Ascending aorta (tissue), 2 donors: ENCODE data around the gene CCDC9B. TPM values are rescaled to one million over a fixed set of nuclear protein-coding genes. Genes with fewer than 3 reads are reported as not detected.

Experiments used
- DNase-seq, 2 donors: peaks; one replicate each; pipeline ENCODE4 v3.0.0-alpha.2; 2019; ENCODE audit warnings: low spot score in 2 of 2
- H3K27ac ChIP-seq, 2 donors: fragments of 200-600 bp; sonication (generic); one replicate each; pipeline ENCODE4 v1.5.1; 2016 to 2017; ENCODE audit warnings: mild to moderate bottlenecking in 1 of 2
- H3K27me3 ChIP-seq: fragments of 200-600 bp; sonication (generic); one replicate; pipeline ENCODE4 v1.5.1; 2017
- H3K36me3 ChIP-seq, 2 donors: fragments of 200-600 bp; sonication (generic); one replicate each; pipeline ENCODE4 v1.5.1; 2016
- H3K4me1 ChIP-seq, 2 donors: fragments of 200-600 bp; sonication (generic); one replicate each; pipeline ENCODE4 v1.5.1; 2016 to 2017; ENCODE audit warnings: mild to moderate bottlenecking in 1 of 2
- H3K4me3 ChIP-seq, 2 donors: fragments of 200-600 bp; sonication (generic); one replicate each; pipeline ENCODE4 v1.5.1; 2016 to 2017; ENCODE audit warnings: mild to moderate bottlenecking in 1 of 2
- H3K9me3 ChIP-seq, 2 donors: fragments of 200-600 bp; sonication (generic); one replicate each; pipeline ENCODE4 v1.5.1; 2016
- CTCF ChIP-seq, 3 experiments: fragments of 200-600 bp in 2 of 3; fragments of 450-650 bp in 1 of 3; sonication (generic) in 2 of 3; IDR thresholded peaks; one replicate each; pipeline ENCODE4 v1.5.1; 2016 to 2019; ENCODE audit warnings: antibody characterized with exemption in 3 of 3, mild to moderate bottlenecking in 1 of 3, moderate library complexity in 1 of 3
- intact Hi-C: fragments of 100-400 bp; cut with DNase I; formaldehyde crosslinking; loops from one replicate; pipeline ENCODE4 v1.15.1; 2023
- total RNA-seq: library from RNA; depleted of rRNA; stranded (reverse); fragments of >200 nt; gene quantifications from one replicate; pipeline ENCODE4 v1.1.0, GENCODE V29; 2016

Gene CCDC9B
- total RNA-seq, 1 donor from 2014 or later: 55.8 TPM

- DNase-seq: no peak
- H3K4me1 ChIP-seq: peaks cover 9 to 11% of the 10 kb centered on the region in 2 donors
- TF ChIP-seq CTCF (IDR thresholded peaks at IDR 0.05): no peak
- intact Hi-C loops: no loop called here
- H3K27me3 ChIP-seq: peaks cover 8% of the 10 kb centered on the region
- H3K4me3 ChIP-seq: no peak overlapping the region
- no peaks in the 10 kb centered on the region for H3K9me3 ChIP-seq
- H3K27ac ChIP-seq: no peak overlapping the region
- no peaks in the 10 kb centered on the region for H3K36me3 ChIP-seq
Measured at GRCh38 chr15:40287505-40287904, 53.2 kb downstream of the CCDC9B start.

- no peak overlapping the region for H3K27ac ChIP-seq
- peaks cover 16% of the 10 kb centered on the region in 2 donors for H3K4me1 ChIP-seq
- DNase-seq: no peak
- no peak overlapping the region for H3K4me3 ChIP-seq
- peaks cover 14% of the 10 kb centered on the region for H3K27me3 ChIP-seq
- no peaks in the 10 kb centered on the region for H3K9me3 ChIP-seq
- intact Hi-C loops: no loop called here
- no peaks in the 10 kb centered on the region for H3K36me3 ChIP-seq
- TF ChIP-seq CTCF (IDR thresholded peaks at IDR 0.05): no peak
Measured at GRCh38 chr15:40286794-40287193, 53.9 kb downstream of the CCDC9B start.

GRCh38 chr15:40286061-40286532 is 54.6 kb downstream of the CCDC9B start:
- no peaks in the 10 kb centered on the region for H3K36me3 ChIP-seq
- no peak overlapping the region for H3K4me3 ChIP-seq
- DNase-seq: no peak
- no peak overlapping the region for H3K27ac ChIP-seq
- peaks cover 17 to 22% of the 10 kb centered on the region in 2 donors for H3K4me1 ChIP-seq
- H3K27me3 ChIP-seq: peaks cover 21% of the 10 kb centered on the region
- TF ChIP-seq CTCF (IDR thresholded peaks at IDR 0.05): no peak
- intact Hi-C loops: no loop called here
- no peaks in the 10 kb centered on the region for H3K9me3 ChIP-seq

GRCh38 chr15:40285554-40286011 is 55.2 kb downstream of the CCDC9B start:
- Histone ChIP-seq H3K27ac (no peak overlapping the region), H3K4me1 (peaks cover 15 to 22% of the 10 kb centered on the region in 2 donors), H3K27me3 (peaks cover 24% of the 10 kb centered on the region), H3K4me3 (no peak overlapping the region), H3K36me3 (no peaks in the 10 kb centered on the region), H3K9me3 (no peaks in the 10 kb centered on the region)
- intact Hi-C loops: no loop called here
- DNase-seq: no peak
- TF ChIP-seq CTCF (IDR thresholded peaks at IDR 0.05): no peak

- peaks cover 28% of the 10 kb centered on the region for H3K27me3 ChIP-seq
Measured at GRCh38 chr15:40285151-40285550, 55.6 kb downstream of the CCDC9B start.

More at GRCh38 chr15:40285151-40285550, 55.6 kb downstream of the CCDC9B start:
- DNase-seq: no peak
- no peak overlapping the region for H3K4me3 ChIP-seq
- H3K36me3 ChIP-seq: no peaks in the 10 kb centered on the region
- TF ChIP-seq CTCF (IDR thresholded peaks at IDR 0.05): no peak
- peaks cover 15 to 22% of the 10 kb centered on the region in 2 donors for H3K4me1 ChIP-seq
- intact Hi-C loops: no loop called here
- H3K27ac ChIP-seq: no peak overlapping the region
- no peaks in the 10 kb centered on the region for H3K9me3 ChIP-seq
